Measurements from ENCODE around the gene CELA3A.
A peak's percentile ranks its signal among the peaks of the same experiment; 100 is the strongest.

CELA3A gene

DNA sequence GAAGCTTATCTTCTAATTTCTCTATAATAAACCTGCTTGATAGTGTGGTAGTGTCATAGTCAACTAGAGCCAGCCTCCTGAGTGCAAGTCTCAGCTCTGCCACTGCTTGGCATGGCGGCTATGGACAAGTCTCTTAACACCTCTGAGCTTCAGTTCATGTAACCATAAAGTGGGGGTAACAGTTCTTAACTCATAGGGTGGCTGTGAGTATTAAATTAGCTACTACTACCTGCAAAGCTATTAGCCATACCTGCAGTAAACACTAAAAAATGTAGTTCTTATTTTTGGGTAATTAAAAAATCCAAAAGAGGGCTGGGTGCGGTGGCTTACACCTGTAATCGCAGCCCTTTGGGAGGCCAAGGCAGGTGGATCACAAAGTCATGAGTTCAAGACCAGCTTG lies 48.9 kb downstream of the CELA3A start:
- no peak for DNase-seq (ENCODE audit: low read depth)

DNA sequence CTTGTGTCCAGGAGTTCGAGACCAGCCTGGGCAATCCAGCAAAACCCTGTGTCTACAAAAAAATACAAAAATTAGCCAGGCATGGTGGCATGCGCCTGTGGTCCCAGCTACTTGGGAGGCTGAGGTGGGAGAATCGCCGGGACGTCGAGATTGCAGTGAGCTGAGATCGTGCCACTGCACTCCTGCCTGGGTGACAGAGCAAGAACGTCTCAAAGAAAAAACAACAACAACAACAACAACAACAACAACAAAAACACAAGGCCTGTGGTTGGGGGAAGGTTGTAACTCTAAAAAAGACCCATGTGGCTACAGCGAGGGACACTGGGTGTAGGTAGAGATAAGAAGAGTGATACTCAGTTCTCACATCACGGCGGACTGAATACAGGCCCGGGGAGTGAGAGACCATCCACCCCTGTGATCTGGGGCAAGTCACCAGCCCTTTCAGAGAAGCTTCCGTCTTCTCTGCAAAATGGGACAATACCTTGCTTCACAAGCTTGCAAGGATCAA lies 50.2 kb downstream of the CELA3A start:
- DNase-seq (ENCODE audit: low read depth), result no peak

DNA sequence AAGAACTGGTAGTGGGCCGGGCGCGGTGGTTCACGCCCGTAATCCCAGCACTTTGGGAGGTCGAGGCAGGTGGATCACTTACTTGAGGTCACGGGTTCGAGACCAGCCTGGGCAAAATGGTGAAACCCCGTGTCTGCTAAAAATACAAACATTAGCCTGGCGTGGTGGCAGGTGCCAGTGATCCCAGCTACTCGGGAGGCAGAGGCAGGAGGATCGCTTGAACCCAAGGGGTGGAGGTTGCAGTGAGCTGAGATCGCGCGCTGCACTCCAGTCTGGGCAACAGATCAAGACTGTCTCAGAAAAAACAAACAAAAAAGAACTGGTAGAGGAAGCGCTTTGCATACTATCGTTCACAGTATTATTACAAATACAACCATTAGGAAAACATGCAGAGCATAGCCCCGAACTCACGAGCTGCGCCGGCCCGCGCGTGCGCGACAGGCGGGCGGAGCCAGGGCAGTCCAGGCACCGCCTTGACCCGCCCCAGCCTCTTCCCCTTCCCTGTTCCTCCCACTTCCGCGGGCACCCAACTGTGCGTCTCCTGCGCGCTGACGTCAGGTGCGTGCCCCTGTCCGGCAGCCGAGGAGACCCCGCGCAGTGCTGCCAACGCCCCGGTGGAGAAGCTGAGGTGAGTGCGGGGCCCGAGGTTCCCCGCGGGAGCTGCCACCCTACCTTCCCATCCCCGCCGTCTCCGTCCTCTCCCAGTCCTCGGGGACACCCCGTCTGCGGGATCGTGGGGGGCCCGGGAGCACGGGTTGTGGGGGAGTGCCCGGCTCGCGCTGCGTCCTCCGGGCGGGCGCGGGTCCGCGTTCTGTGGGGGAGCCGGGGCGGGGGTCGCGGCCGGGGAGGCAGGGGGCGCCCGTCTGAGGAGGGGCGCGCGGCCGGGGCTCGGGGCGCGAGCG lies 50.9 kb downstream of the CELA3A start, which contains the start of gene CDC42:
Gene CDC42 (plus strand): TSS at position 595 of the 902 bp plus-strand sequence. CDS start 25,770 bp downstream, outside the sequence.
- peak; percentile 78 for DNase-seq (ENCODE audit: low read depth)

DNA sequence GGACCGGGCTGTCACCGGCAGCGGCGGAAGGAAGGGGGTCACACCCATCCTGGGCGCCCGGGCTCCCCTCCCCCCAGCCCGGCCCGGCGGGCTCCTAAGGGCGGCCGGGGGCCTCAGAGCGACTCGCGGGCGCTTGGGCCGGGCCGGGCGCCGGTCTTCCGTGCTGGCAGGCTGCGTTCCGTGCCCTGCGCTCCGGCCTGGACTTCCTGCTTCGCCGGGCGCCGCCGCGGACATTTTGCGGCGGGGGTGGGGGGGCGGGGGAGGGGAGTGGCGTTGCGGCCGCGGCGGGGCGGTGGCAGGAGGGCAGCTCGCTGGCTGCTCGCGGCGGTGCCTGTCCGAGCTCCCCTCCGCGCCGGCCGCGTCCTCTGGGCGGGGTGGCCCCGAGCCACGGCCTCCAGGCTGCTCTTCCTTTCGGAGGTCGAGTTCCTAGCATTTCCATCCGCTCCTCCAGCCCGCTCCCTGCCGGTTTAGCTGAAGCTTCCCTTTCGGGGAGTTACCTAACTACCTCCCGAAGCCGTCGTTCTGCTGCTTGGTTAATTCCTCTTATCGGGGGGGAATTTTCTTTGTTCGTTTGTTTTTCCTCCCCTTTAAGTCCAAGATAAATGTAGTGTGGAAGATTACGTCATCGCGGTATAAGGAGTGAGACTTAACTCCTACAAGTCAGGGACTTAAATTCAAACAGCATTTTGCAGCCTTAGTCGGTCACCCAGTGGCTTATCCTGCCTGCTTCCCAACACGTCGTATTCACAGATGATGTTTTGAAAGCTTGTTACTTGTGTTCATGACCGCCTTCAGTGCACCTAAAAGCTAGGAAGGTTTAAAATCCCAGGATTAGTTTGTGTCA lies 51.8 kb downstream of the CELA3A start:
- peak; percentile 60 for DNase-seq (ENCODE audit: low read depth)

DNA sequence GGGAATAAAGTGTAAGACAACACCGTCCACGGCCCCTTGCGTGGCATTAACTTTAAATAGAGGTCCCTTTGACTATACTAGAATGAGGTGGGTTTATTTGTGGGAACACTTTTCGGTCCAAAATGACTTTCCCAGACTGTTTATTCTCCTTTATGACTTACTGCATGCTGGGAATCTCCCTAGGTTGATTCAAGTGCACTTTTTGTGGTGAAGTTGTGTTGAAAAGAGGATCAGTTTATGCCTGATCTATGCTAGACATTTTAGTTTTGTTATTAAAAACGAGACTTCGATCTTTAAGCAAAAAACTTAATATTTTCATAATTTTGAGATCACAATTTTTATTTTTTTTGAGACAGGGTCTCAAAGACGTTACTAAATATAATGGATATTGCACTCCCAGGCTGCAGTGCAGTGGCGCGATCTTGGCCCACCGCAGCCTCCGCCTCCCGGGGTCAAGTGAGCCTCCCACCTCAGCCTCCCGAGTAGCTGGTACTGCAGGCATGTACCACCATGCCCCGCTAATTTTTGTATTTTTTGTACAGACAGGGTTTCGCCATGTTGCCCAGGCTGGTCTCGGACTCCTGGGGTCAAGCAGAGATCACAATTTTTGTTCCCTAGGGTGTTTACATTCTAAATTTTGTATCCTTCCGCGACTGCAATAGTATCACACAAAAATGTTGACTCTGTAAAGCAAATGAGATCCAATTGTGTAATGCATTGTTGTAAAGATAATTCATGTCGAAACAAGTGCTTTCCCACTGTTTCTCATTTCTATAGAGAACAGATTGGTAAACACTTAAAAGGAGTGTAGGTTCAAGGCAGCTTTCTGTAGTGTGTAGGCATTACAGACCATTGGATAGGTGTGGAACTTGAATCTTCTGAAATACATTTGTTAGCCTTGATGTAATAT lies 52.7 kb downstream of the CELA3A start:
- DNase-seq (ENCODE audit: low read depth), result no peak

DNA sequence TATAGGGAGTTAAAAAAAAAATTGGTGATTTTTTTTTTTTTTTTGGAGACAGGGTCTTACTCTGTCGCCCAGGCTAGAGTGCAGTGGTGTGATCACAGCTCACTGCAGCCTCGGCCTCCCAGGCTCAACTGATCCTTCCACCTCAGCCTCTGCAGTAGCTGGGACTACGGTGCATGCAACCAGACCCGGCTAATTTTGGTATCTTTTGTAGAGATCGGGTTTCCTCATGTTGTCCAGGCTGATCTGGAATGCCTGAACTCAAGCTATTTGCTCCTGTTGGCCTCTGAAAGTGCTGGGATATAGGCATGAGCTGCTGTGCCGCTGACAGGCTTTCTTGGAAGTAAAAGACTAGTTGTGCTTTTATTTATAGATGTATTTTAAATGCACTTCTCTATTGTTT lies 54.0 kb downstream of the CELA3A start:
- no peak for DNase-seq (ENCODE audit: low read depth)

DNA sequence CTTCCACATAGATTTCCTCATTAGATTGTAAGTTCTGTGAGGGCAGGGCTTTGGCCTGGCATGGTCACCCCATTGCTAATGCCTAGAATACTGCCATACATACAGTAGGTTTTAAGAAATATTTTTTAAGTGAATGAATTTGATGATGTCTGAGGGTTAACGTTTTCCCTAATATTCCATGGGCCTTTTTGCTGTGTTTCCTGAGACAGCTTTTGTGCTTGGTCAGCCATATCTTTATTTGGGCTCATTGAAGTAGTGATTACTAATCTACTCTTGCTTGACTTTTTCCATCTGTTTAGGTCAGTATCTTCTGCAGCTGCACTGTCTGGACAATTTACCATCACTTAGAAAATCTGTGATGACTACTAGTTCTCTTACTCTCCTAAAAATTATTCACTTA lies 54.6 kb downstream of the CELA3A start:
- DNase-seq (ENCODE audit: low read depth), result no peak

DNA sequence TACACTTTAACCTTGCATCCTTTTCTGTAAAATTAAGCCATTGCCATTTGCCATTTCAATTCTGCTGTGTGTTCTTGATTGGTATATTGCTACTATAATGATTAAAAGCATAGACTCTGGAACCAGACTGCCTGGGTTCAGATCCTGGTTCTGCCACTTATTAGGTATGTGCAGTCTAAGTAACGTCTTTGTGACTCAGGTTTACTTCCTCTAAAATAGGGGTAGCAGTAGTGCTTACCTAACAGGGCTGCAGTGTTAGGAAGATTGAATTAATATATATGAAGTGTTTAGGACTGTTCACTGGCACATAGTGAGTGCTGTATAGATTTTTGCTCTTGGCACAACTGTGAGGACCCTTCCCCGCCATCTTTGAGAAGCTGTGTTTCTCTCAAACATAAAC lies 55.5 kb downstream of the CELA3A start:
- DNase-seq (ENCODE audit: low read depth), result no peak

DNA sequence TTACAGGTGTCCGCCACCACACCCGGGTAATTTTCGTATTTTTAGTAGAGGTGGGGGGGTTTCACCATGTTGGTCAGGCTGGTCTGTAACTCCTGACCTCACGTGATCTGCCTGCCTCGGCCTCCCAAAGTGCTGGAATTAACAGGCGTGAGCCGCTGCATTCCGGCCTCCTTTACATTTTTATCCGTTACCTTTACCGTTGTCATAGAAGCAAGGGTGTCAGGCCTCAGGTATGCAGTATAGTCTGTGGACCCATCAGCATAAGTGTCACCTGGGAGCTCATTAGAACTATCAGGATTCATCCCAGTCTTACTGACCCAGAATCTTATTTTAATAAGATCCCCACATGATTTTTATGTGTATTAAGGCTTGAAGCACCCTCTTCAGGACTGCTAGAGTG lies 56.4 kb downstream of the CELA3A start:
- DNase-seq (ENCODE audit: low read depth), result no peak
